ENCODE data around the gene CUL4A.

DNA sequence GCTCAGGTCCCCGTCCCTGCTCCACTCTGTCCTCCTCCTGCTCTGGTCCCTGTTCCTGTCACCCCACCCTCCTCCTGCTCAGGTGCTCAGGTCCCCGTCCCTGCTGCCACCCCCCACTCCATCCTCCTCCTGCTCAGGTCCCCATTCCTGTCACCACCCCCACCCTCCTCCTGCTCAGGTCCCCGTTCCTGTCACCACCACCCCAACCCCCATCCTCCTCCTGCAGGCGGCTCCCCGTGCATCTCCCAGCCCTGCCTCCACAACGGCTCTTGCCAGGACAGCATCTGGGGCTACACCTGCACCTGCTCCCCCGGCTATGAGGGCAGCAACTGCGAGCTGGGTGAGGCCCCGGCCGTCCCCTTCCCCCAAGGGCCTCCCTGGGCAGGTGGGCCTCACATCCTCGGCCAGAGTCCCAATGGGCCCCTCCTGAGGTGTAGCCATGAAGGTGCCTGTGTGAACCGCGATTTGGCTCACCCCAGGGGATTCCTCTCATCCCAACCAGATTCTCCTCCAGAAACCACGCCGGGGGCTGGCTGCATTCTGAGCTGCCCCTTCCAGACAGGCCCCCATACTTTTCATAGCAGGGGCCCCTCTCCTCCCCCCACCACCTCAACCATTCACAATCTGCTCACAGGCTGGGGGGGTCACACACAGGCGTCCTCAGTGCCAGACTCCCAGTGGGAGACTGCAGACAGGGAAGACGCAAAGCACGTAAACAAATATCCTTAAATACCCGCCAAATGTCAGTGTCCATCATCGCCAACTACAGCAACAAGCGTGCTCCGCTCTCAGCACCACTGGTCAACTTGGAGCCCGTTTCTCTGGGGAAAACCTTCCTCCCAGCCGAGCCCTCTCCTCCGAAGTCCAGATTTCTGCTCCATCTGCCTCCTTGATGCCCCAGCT, 46.4 kb upstream of the CUL4A start:
- no peak for TF ChIP-seq TAF1 (IDR thresholded peaks at IDR 0.05; ENCODE audit: low read depth)
- TF ChIP-seq, protein P1, sequence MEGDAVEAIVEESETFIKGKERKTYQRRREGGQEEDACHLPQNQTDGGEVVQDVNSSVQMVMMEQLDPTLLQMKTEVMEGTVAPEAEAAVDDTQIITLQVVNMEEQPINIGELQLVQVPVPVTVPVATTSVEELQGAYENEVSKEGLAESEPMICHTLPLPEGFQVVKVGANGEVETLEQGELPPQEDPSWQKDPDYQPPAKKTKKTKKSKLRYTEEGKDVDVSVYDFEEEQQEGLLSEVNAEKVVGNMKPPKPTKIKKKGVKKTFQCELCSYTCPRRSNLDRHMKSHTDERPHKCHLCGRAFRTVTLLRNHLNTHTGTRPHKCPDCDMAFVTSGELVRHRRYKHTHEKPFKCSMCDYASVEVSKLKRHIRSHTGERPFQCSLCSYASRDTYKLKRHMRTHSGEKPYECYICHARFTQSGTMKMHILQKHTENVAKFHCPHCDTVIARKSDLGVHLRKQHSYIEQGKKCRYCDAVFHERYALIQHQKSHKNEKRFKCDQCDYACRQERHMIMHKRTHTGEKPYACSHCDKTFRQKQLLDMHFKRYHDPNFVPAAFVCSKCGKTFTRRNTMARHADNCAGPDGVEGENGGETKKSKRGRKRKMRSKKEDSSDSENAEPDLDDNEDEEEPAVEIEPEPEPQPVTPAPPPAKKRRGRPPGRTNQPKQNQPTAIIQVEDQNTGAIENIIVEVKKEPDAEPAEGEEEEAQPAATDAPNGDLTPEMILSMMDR (IDR thresholded peaks at IDR 0.05; ENCODE audit: poor library complexity, severe bottlenecking) = no peak
- no peak for TF ChIP-seq RAD21 (conservative IDR thresholded peaks at IDR 0.05)
